Skeletal muscle cell (primary cell): ENCODE results near the gene RUSF1.
A peak's percentile ranks its signal among the peaks of the same experiment; 100 is the strongest.
"Not testable (repeated sequence)": the region's sequence is repeated elsewhere in the genome, so short reads cannot be mapped to it uniquely, and the experiment has no call there.

Experiments used
- DNase-seq: peaks from one replicate; pipeline ENCODE4 v3.0.0-alpha.2; 2010; ENCODE audit warnings: low read depth
- H3K4me3 ChIP-seq: 2 replicates; pipeline ENCODE4 v1.5.1; 2011; ENCODE audit warnings: low read depth, mild to moderate bottlenecking, control low read depth, low read length, moderate library complexity

Gene RUSF1

GRCh38 chr16:31458073-31458843 is 49.9 kb downstream of the RUSF1 start:
- no peak for DNase-seq
- peak overlapping the region; percentile 79 for H3K4me3 ChIP-seq

GRCh38 chr16:31456988-31457360 is 51.2 kb downstream of the RUSF1 start:
- no peak for DNase-seq
- H3K4me3 ChIP-seq = no peak overlapping the region

- H3K4me3 ChIP-seq = no peak overlapping the region
- DNase-seq = no peak
These were observed 52.4 kb downstream of the RUSF1 start for GRCh38 chr16:31455601-31456314.

- no peak for DNase-seq
- no peak overlapping the region for H3K4me3 ChIP-seq
These were observed 54.7 kb downstream of the RUSF1 start for GRCh38 chr16:31453255-31454204.

GRCh38 chr16:31452631-31453106 is 55.5 kb downstream of the RUSF1 start:
- peak; percentile 83 for DNase-seq

GRCh38 chr16:31451681-31452351 is 56.4 kb downstream of the RUSF1 start:
- no peak overlapping the region for H3K4me3 ChIP-seq
- no peak for DNase-seq

More at GRCh38 chr16:31452631-31453106, 55.5 kb downstream of the RUSF1 start:
- no peak overlapping the region for H3K4me3 ChIP-seq

- no peak for DNase-seq
These were observed 57.0 kb downstream of the RUSF1 start for GRCh38 chr16:31451201-31451600.

GRCh38 chr16:31445931-31446330 is 62.3 kb downstream of the RUSF1 start:
- DNase-seq, H3K4me3 ChIP-seq: not testable (repeated sequence)

More at GRCh38 chr16:31451201-31451600, 57.0 kb downstream of the RUSF1 start:
- H3K4me3 ChIP-seq = no peak overlapping the region

- DNase-seq = no peak
- H3K4me3 ChIP-seq = peak overlapping the region; percentile 79
These were observed 66.2 kb downstream of the RUSF1 start for GRCh38 chr16:31441956-31442355.

GRCh38 chr16:31440516-31441184 is 67.5 kb downstream of the RUSF1 start:
- H3K4me3 ChIP-seq = no peak overlapping the region

GRCh38 chr16:31439519-31439918 is 68.7 kb downstream of the RUSF1 start:
- DNase-seq = no peak
- no peak overlapping the region for H3K4me3 ChIP-seq

More at GRCh38 chr16:31440516-31441184, 67.5 kb downstream of the RUSF1 start:
- DNase-seq = no peak
